Body of pancreas (tissue), 4 donors: ENCODE data around the gene ARL4D. TPM values are rescaled to one million over a fixed set of nuclear protein-coding genes. Genes with fewer than 3 reads are reported as not detected.

Source experiments
- ATAC-seq: fragments of 150-250 bp; one replicate; pipeline ENCODE4 v1.9.1; 2016
- DNase-seq, 4 donors: peaks; one replicate each; pipeline ENCODE4 v3.0.0-alpha.2; 2019
- H3K27ac ChIP-seq, 4 donors: fragments of 200-600 bp; sonication (generic); 1 replicate in 3 of 4; 2 replicates in 1 of 4; pipeline versions ENCODE4 v1.5.1 to v1.6.1; 2016 to 2019; ENCODE audit warnings: mild to moderate bottlenecking in 1 of 4, mixed read lengths in 1 of 4, moderate library complexity in 1 of 4
- H3K27me3 ChIP-seq, 2 donors: fragments of 200-600 bp; sonication (generic); one replicate each; pipeline ENCODE4 v1.6.0; 2016; ENCODE audit warnings: mild to moderate bottlenecking in 1 of 2
- H3K36me3 ChIP-seq, 2 donors: fragments of 200-600 bp; sonication (generic); replicated peaks in 1 of 2; 2 replicates each; pipeline ENCODE4 v1.5.1; 2016; ENCODE audit warnings: low read depth in 2 of 2; ENCODE audit not compliant: insufficient read depth in 1 of 2
- H3K4me1 ChIP-seq: fragments of 200-600 bp; sonication (generic); one replicate; pipeline ENCODE4 v1.6.0; 2016
- H3K4me3 ChIP-seq, 2 donors: fragments of 200-600 bp; sonication (generic); 1 replicate in 1 of 2; 2 replicates in 1 of 2; pipeline ENCODE4 v1.5.1; 2016 to 2019
- H3K9me3 ChIP-seq, 3 donors: fragments of 200-600 bp; sonication (generic); 1 replicate in 2 of 3; 2 replicates in 1 of 3; pipeline ENCODE4 v1.5.1; 2016
- CTCF ChIP-seq, 7 experiments: fragments of 450-650 bp in 4 of 7; fragments of 200-600 bp in 3 of 7; sonication (generic) in 3 of 7; IDR thresholded peaks; one replicate each; pipeline ENCODE4 v1.5.1; 2016 to 2019; ENCODE audit warnings: antibody characterized with exemption in 7 of 7
- POLR2A ChIP-seq, 3 donors: fragments of 450-650 bp; IDR thresholded peaks; one replicate each; pipeline ENCODE4 v1.6.1; 2016; ENCODE audit warnings: antibody characterized with exemption in 3 of 3, mild to moderate bottlenecking in 2 of 3
- WGBS, 2 donors: methylation state at CpG; one replicate each; pipeline ENCODE4 v1.1.5; 2017; 5-methylcytosine and 5-hydroxymethylcytosine counted together
- intact Hi-C: fragments of 100-400 bp; cut with DNase I; formaldehyde crosslinking; loops from one replicate; pipeline ENCODE4 v1.15.1; 2023
- total RNA-seq, 2 donors: library from RNA; depleted of rRNA; stranded (reverse); fragments of >200 nt; gene quantifications; one replicate each; pipeline ENCODE4 v1.1.0, GENCODE V29; 2016

The ARL4D gene
- total RNA-seq, 2 donors from 2014 or later = 2.1 to 4.6 TPM

DNA sequence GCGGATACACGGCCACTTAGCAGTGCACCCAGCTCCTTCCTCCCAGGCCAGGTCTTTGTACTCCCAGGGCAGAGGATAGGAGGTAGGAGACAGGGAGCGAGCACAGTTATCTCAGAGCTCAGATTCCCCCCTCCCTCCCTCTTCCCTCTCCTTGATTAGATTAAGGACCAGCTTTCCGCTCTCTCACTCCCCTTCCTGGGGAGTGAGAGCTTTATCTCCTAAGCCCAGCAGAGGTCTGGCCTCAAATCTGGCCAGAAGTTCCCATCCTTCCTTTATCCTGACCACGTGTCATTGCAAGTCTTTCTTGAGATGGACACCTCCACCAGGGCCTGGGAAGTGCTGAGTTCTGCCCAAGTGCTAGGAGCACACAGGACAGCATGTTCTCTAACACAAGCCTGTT is 5.1 kb downstream of the ARL4D start:
- H3K27me3 ChIP-seq = no peaks in the 10 kb centered on the region
- peaks cover 12% of the 10 kb centered on the region for H3K4me1 ChIP-seq
- H3K9me3 ChIP-seq = no peaks in the 10 kb centered on the region
- WGBS, 2 donors = 68 to 81% methylated on average over 5 of the region's 5 CpGs
- no peak for DNase-seq
- no peak overlapping the region for H3K27ac ChIP-seq
- TF ChIP-seq POLR2A (IDR thresholded peaks at IDR 0.05) (no peak), CTCF (IDR thresholded peaks at IDR 0.05) (no peak)
- H3K36me3 ChIP-seq = no peaks in the 10 kb centered on the region
- ATAC-seq = no peak
- intact Hi-C loops = loop anchor here (5.0 kb wide), 1 partner anchor 73 kb away; no protein-coding TSS in a partner anchor
- no peak overlapping the region for H3K4me3 ChIP-seq

DNA sequence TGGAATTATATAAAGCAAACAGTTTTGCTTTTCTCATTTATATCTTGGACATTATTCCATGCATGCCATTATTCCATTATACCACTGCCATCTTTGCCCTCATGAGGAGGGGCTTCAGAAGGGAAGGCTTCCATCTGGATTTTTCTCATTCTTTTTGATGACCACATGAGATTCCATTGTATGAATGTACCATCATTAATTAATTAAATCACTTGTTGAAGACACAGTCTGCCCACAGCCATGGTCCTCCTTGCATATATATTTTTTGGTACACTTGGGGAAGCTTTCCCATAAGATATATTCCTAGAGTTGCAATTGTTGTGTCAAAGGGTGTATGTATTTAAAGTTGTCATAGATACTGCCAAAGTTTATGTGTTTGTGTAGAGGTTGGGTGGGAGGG is 7.1 kb downstream of the ARL4D start:
- ATAC-seq (no peak), DNase-seq (no peak)
- Histone ChIP-seq H3K27me3 (no peaks in the 10 kb centered on the region), H3K9me3 (no peaks in the 10 kb centered on the region), H3K36me3 (no peaks in the 10 kb centered on the region), H3K27ac (no peak overlapping the region), H3K4me3 (no peak overlapping the region), H3K4me1 (no peaks in the 10 kb centered on the region)
- TF ChIP-seq CTCF (IDR thresholded peaks at IDR 0.05) (no peak), POLR2A (IDR thresholded peaks at IDR 0.05) (no peak)
- intact Hi-C loops = no loop called here

DNA sequence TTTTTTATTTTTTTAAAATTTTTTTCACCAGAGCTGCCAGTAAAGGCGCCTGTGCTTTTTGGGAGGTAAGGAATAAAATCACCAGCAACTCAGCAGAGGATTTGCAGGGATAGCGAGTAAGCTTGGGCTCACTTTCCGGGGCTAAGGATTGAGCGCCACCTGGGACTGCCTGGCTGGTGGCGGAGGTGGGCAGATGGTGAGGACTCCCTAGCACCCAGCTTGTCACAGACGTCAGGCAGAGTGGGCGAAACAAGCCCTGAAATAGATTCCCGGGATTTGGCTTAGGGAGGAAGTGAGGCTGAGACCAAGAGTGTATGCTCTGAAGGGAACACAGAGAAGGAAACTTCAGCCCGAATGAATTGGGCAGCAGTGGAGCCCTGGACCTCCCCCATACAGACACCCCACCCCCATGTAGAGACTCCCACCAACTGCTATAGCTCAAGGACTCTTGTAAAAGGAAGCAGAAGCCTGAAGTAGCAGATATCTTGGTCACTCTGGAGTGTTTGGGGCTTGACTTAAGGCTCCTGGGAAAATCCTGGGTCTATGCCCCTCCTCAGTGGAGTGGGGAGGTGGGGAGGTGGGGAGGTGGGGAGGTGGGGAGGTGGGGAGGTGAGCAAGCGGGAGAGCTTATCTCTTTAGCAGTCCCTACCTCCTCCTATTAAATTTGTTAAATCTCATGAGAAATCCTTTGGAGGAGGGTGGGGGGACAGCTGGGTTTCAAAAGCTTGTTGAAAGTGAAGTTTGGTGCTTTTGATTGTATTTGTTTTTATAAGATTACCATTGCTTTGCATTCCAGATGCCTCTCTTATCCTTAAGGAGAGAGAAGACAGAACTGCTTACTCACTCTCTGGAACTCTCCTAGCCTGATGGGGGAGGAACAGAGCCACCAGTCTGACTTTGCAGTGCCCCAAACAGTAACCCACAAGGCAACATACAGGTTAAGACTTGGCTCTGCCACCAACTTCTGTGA is 8.2 kb downstream of the ARL4D start:
- H3K36me3 ChIP-seq = no peaks in the 10 kb centered on the region
- 50 to 58% methylated on average over 10 of the region's 10 CpGs for WGBS, 2 donors
- no peak overlapping the region for H3K4me3 ChIP-seq
- intact Hi-C loops = no loop called here
- DNase-seq = no peak
- H3K4me1 ChIP-seq = no peaks in the 10 kb centered on the region
- no peak for ATAC-seq
- TF ChIP-seq POLR2A (IDR thresholded peaks at IDR 0.05) = no peak
- TF ChIP-seq CTCF (IDR thresholded peaks at IDR 0.05) = no peak
- no peaks in the 10 kb centered on the region for H3K27me3 ChIP-seq
- H3K27ac ChIP-seq = no peak overlapping the region
- H3K9me3 ChIP-seq = no peaks in the 10 kb centered on the region

DNA sequence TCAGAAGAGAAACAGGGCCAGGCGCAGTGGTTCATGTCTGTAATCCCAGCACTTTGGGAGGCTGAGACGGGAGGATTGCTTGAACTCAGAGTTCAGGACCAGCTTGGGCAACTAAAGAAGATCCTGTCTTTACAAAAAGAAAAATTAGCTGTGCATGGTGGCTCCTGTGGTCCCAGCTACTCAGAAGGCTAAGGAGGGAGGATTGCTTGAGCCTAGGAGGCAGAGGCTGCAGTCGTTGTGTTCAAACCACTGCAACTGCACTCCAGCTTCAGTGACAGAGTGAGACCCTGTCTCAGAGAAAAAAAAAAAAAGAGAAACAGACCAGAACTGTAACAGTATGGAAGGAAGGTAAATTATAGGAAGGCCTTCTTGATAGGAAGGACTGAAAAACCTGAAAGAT is 10.3 kb downstream of the ARL4D start:
- no peak overlapping the region for H3K27ac ChIP-seq
- no peak for ATAC-seq
- no peak for DNase-seq
- intact Hi-C loops = no loop called here
- H3K9me3 ChIP-seq = no peaks in the 10 kb centered on the region
- H3K36me3 ChIP-seq = no peaks in the 10 kb centered on the region
- H3K4me1 ChIP-seq = no peaks in the 10 kb centered on the region
- H3K4me3 ChIP-seq = no peak overlapping the region
- WGBS, 2 donors = 54 to 71% methylated on average over 3 of the region's 3 CpGs
- H3K27me3 ChIP-seq = no peaks in the 10 kb centered on the region
- TF ChIP-seq POLR2A (IDR thresholded peaks at IDR 0.05) (no peak), CTCF (IDR thresholded peaks at IDR 0.05) (no peak)
